Activated T-cell treated with anti-CD3 and anti-CD28 coated beads, Interleukin-2, amount 50 U/mL, for 72 hours (primary cell): ENCODE results near the gene BMP8B. TPM values are rescaled to one million over a fixed set of nuclear protein-coding genes. Genes with fewer than 3 reads are reported as not detected.
A peak's percentile ranks its signal among the peaks of the same experiment; 100 is the strongest.
"Not testable (repeated sequence)": the region's sequence is repeated elsewhere in the genome, so short reads cannot be mapped to it uniquely, and the experiment has no call there.

Source experiments
- ATAC-seq, 2 donors: fragments of 150-1000 bp; cut with Tn5 transposase; replicated peaks in 1 of 2; 2 replicates each; pipeline ENCODE4 v1.10.0; 2021; ENCODE audit warnings: moderate library complexity in 2 of 2, mild to moderate bottlenecking in 1 of 2
- DNase-seq, 2 donors: peaks; one replicate each; pipeline ENCODE4 v3.0.0; 2021 to 2022; ENCODE audit warnings: mixed read lengths in 1 of 2
- H3K27ac Mint-ChIP-seq: one replicate; pipeline ENCODE4 v1.8.0; 2022; ENCODE audit warnings: mild to moderate bottlenecking, moderate library complexity, mixed read lengths
- H3K27me3 Mint-ChIP-seq: one replicate; pipeline ENCODE4 v1.8.0; 2022; ENCODE audit warnings: low read depth, mixed read lengths
- H3K36me3 Mint-ChIP-seq, 2 donors: one replicate each; pipeline ENCODE4 v1.8.0; 2022; ENCODE audit warnings: mixed read lengths in 2 of 2, mild to moderate bottlenecking in 1 of 2; ENCODE audit not compliant: insufficient read depth in 2 of 2
- H3K4me1 Mint-ChIP-seq: one replicate; pipeline ENCODE4 v1.8.0; 2022; ENCODE audit warnings: low read depth, mixed read lengths
- H3K4me3 Mint-ChIP-seq, 2 donors: one replicate each; pipeline ENCODE4 v1.8.0; 2022; ENCODE audit warnings: mild to moderate bottlenecking in 2 of 2, mixed read lengths in 2 of 2, moderate library complexity in 2 of 2
- H3K9me3 Mint-ChIP-seq, 2 donors: one replicate each; pipeline ENCODE4 v1.8.0; 2022; ENCODE audit warnings: mixed read lengths in 2 of 2
- total RNA-seq, 2 donors: library from RNA; stranded (reverse); gene quantifications; one replicate each; pipeline ENCODE4 v1.2.3, GENCODE V29; 2022

The BMP8B gene
- total RNA-seq, 2 donors from 2014 or later: 0.69 to 1.5 TPM

DNA sequence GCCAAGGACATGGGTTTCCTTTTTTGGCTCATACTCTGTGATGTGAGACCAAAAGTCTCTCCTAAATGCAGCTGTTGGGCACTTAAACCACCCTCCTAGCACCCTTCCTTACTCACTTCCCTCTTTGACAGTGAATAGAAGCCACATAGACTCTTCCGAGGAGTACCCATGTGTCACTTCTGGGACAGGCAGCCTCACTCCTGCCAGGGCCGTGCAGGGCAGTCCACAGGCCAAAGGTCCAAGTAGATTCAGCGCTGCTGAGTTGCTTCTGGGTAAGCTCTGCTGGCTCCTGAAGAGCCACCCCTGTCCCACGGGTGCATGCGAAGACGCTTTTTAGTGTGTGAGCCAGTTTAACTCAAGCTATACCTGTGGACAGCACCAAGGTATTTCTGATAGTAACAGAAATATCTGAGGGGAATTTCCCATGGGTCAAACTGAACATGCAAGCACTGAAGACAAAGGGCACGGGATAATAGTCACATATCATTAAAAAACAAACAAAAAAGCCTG is 36.8 kb upstream of the BMP8B start:
- H3K27me3 Mint-ChIP-seq: peaks cover 17% of the 10 kb centered on the region
- H3K36me3 Mint-ChIP-seq: no peaks in the 10 kb centered on the region
- H3K4me1 Mint-ChIP-seq: no peaks in the 10 kb centered on the region
- no peak for DNase-seq
- ATAC-seq: no peak
- no peak overlapping the region for H3K4me3 Mint-ChIP-seq
- no peaks in the 10 kb centered on the region for H3K9me3 Mint-ChIP-seq
- H3K27ac Mint-ChIP-seq: no peak overlapping the region

DNA sequence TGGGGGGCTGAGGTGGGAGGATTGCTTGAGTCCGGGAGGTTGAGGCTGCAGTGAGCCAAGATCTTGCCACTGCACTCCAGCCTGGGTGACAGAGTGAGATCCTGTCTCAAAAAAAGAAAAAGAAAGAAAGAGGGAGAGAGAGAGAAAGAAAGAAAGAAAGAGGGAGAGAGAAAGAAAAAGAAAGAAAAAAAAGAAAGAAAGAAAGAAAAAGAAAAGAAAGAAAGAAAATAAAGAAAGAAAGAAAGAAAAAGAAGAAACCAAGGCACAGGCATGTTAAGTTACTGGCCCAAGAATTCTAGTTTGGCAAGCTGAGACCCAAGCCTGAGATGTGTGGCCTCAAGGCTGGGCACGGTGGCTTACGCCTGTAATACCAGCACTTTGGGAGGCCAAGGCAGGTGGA is 34.8 kb upstream of the BMP8B start:
- not testable (repeated sequence) for H3K36me3 Mint-ChIP-seq, DNase-seq, H3K27me3 Mint-ChIP-seq, ATAC-seq, H3K27ac Mint-ChIP-seq, H3K9me3 Mint-ChIP-seq, H3K4me3 Mint-ChIP-seq, H3K4me1 Mint-ChIP-seq

DNA sequence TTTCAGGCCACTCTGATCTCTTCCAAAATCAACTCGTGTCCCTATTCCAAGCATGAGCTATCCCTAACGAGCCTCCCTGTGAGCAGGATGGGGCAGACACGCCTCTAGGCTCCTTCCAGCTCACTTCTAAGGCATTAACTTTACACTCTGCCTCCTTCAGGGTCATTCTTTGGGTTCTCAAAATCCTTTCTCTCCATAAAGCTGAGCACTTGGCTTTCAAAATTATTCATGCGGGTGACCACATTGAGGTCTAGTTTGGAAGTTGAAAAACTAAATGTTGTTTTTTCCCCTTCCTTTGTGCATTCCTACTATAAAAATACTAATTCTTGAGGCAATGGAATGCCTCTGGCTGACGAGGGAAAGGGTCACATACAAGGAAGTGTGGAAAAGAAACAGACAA is 33.5 kb upstream of the BMP8B start:
- DNase-seq (no peak), ATAC-seq (no peak)
- Mint-ChIP-seq H3K4me3 (no peak overlapping the region), H3K27me3 (peaks cover 7% of the 10 kb centered on the region), H3K9me3 (no peaks in the 10 kb centered on the region), H3K4me1 (peaks cover 7% of the 10 kb centered on the region), H3K27ac (no peak overlapping the region), H3K36me3 (no peaks in the 10 kb centered on the region)

DNA sequence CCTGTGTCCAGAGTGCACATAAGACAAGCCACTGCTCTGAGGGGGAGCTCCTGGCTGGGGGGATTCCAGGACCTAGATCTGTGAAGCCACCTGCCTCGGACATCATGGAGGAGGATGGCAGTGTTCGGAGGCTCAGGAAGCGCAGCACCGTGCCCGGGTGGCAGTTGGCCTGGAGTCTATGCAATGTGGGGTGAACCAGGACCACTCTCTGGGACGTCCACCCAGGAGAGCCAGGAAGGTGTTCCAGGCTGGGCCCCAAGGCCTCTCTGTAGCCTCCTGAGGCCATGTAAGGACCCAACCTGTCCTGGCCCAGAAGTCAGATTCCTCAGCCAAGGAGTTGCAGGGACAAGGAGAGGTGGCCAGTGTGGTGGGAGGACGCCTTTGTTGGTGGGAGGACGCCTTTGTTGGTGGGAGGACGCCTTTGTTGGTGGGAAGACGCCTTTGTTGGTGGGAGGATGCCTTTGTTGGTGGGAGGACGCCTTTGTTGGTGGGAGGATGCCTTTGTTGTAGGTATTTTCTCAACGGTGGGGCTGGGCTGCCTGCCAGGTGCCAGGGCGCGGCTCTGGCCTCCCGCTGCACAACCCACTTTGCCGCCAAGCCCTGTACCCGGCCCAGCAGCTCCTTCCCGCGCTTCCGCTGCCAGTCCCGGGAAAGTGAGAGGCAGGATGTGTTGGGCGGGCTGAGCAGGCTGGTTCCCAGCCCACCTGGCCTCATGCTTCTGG is 30.6 kb upstream of the BMP8B start:
- Mint-ChIP-seq H3K4me3 (no peak overlapping the region), H3K27me3 (peaks cover 14% of the 10 kb centered on the region), H3K9me3 (no peaks in the 10 kb centered on the region), H3K27ac (no peak overlapping the region), H3K4me1 (peaks cover 17% of the 10 kb centered on the region), H3K36me3 (no peaks in the 10 kb centered on the region)
- DNase-seq (no peak), ATAC-seq (no peak)

DNA sequence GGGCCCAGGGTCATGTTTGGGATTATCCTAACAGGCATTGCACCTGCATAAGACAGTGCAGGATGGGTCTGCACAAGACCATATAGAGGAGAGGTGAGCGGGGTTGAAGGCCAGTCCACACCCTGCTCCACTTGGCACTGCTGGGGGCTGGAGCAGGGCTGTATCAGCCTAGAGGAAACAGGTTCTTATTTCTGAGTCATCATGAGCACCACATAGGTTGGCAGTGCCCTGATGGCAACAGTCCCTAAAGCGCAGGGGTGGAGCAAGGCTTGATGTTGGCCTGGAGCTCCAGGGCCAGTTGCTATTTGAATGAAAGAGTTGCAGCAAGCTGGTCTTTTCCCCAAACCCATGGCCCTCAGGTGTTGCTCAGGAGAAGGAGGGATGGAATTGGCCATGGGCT is 29.8 kb upstream of the BMP8B start:
- DNase-seq (no peak), ATAC-seq (no peak)
- H3K27me3 Mint-ChIP-seq: peaks cover 14% of the 10 kb centered on the region
- no peaks in the 10 kb centered on the region for H3K9me3 Mint-ChIP-seq
- peaks cover 17% of the 10 kb centered on the region for H3K4me1 Mint-ChIP-seq
- no peaks in the 10 kb centered on the region for H3K36me3 Mint-ChIP-seq
- H3K4me3 Mint-ChIP-seq: no peak overlapping the region
- no peak overlapping the region for H3K27ac Mint-ChIP-seq

DNA sequence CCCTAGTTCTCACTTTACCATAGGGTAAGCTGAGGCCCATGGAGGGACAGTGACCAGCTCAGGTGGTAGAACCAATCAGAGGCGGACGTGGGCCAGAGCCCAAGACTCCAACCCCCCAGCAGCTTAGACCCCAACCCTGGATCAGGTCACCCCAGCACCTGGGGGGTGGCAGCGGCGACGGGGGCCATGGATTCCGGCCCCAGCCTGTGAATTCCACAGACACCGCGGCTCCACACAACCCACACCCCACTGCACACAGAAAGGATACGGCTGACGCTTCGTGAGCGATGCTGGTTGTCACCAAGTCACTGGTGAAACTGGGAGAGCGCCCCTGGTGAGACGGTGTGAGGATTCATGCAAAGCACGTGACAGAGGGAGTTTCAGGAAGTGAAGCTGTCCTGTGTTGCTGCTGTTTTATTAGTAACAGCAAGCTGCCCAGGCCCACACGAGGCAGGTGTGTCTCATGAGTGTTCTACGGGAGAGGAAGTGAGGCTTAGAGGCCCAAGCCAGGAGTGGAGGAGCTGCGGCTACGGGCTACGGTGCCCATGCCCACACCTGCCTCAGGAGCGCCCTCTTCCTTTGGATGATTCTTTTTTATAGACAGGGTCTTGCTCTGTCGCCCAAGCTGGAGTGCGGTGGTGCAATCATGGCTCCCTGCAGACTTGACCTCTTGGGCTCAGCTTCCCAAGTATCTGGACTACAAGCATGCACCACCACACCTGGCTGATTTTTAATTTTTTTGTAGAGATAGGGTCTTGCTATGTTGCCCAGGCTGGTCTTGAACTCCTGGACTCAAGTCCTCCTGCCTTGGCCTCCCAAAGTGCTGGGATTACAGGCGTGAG is 28.6 kb upstream of the BMP8B start:
- Mint-ChIP-seq H3K4me1 (peaks cover 17% of the 10 kb centered on the region), H3K27me3 (peaks cover 11% of the 10 kb centered on the region), H3K4me3 (peak overlapping the region; percentile 52 to 69)
- not testable (repeated sequence) for H3K27ac Mint-ChIP-seq, H3K9me3 Mint-ChIP-seq, H3K36me3 Mint-ChIP-seq
- ATAC-seq (peak; percentile 90 to 91), DNase-seq (peak; percentile 49 to 76)

DNA sequence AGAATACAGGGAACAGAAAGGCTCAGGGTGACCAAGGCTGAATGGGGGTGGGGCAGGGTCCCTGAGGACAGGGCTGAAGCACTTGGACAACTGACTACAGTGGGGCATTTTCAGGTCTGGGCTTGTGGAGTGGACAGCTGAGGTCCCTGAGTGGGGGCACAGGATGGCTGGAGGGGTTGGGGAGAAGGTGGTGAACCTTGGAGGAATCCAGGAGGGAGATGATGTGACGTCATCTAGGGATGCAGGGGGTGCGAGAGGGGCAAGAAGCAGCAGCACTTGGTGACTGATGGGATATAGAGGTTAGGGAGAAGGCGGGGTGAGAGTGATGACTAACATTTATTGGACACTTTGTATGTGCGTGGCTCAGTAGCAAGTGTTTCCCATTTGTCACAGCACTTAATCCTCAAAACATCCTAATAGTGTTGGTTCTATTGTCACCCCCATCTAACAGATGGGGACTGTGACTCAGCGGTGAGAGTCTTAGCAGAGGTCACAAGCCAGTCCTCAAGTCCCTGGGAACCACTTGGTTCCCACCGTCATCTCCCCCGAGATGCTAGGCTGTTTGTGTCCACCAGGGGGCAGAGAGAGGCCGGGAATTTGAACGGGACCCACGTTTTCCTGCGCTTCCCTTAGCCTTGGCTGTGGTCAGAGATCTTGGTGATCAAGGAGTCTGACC is 27.9 kb upstream of the BMP8B start:
- Mint-ChIP-seq H3K4me1 (peaks cover 17% of the 10 kb centered on the region), H3K27me3 (peaks cover 7% of the 10 kb centered on the region), H3K36me3 (no peaks in the 10 kb centered on the region), H3K4me3 (peak overlapping the region; percentile 52 to 69), H3K9me3 (no peaks in the 10 kb centered on the region), H3K27ac (no peak overlapping the region)
- ATAC-seq (peak; percentile 59 to 66), DNase-seq (peak; percentile 14 to 74)

DNA sequence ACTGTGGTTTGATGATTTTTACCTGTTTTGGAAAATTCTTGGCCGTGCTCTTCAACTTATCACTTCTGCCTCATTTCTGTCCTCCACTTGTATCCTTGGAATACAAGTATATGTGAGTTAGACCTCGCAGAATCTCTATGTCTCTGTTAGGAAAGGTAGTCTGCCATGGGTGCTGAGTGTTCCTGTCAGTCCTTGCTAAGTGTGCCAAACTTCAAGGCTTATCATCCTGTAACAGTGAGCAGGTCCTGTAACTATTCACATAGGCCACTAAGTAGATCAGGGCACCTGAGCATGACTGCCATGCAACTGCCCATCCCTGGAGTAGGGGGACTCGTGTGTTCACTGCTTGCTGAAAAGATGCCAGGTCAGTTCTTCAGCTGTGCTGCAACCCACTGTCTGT is 24.2 kb upstream of the BMP8B start:
- Mint-ChIP-seq H3K27me3 (peaks cover 7% of the 10 kb centered on the region), H3K4me1 (peaks cover 17% of the 10 kb centered on the region), H3K36me3 (no peaks in the 10 kb centered on the region), H3K27ac (no peak overlapping the region), H3K4me3 (no peak overlapping the region), H3K9me3 (no peaks in the 10 kb centered on the region)
- DNase-seq: no peak
- ATAC-seq: no peak

DNA sequence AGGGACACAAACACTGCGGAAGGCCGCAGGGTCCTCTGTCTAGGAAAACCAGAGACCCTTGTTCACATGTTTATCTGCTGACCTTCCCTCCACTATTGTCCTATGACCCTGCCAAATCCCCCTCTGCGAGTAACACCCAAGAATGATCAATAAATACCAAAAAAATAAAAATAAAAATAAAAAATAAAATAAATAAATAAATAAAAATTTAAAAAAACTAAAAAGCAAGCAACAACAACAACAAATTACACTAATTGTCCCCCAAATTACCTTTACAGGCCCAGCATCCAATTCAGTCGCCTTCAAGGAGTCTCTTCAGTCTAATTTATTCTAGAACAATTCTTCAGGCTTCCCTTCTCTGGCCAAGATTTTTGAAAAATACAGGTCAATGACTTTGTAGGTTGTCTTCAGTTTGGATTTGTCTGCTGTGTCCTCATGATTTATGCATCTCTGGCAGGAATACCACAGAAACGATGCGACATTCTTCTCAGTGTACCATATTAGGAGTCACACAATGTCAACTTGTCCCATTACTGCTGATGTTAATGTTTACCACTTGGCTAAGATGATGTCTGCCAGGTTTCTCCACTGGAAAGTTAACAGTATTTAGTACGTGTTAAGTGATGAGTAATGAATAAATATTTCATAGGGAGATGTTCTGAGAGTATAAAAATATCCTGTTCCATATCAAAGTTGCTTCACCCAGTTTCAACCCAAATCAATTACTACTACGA is 20.3 kb upstream of the BMP8B start:
- Mint-ChIP-seq H3K36me3 (peaks cover 0 to 4% of the 10 kb centered on the region in 2 donors), H3K27ac (no peak overlapping the region), H3K4me1 (no peaks in the 10 kb centered on the region), H3K9me3 (peaks cover 2% of the 10 kb centered on the region in 2 donors), H3K27me3 (no peaks in the 10 kb centered on the region), H3K4me3 (no peak overlapping the region)
- ATAC-seq (no peak), DNase-seq (no peak)

DNA sequence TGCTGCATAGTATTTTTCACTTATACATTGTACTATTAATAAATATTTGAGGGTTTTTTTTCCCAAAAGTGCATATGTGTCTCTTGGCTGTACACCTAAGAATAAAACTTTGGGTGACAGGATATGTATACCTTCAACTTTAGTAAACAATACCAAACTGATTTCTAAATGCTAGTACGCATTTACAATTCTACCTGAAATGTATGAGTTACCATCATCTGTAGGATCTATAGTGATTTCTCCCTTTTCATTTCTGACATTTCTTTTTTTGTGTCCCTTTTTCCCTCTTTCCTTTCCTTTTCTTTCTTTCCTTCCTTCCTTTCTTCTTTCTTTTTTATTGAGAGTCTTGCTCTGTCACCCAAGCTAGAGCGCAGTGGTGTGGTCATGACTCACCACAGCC is 16.7 kb upstream of the BMP8B start:
- Mint-ChIP-seq H3K36me3 (peaks cover 0 to 4% of the 10 kb centered on the region in 2 donors), H3K27me3 (no peaks in the 10 kb centered on the region), H3K4me1 (no peaks in the 10 kb centered on the region), H3K9me3 (peaks cover 2% of the 10 kb centered on the region in 2 donors), H3K27ac (peak overlapping the region; percentile 1), H3K4me3 (no peak overlapping the region)
- no peak for DNase-seq
- no peak for ATAC-seq

DNA sequence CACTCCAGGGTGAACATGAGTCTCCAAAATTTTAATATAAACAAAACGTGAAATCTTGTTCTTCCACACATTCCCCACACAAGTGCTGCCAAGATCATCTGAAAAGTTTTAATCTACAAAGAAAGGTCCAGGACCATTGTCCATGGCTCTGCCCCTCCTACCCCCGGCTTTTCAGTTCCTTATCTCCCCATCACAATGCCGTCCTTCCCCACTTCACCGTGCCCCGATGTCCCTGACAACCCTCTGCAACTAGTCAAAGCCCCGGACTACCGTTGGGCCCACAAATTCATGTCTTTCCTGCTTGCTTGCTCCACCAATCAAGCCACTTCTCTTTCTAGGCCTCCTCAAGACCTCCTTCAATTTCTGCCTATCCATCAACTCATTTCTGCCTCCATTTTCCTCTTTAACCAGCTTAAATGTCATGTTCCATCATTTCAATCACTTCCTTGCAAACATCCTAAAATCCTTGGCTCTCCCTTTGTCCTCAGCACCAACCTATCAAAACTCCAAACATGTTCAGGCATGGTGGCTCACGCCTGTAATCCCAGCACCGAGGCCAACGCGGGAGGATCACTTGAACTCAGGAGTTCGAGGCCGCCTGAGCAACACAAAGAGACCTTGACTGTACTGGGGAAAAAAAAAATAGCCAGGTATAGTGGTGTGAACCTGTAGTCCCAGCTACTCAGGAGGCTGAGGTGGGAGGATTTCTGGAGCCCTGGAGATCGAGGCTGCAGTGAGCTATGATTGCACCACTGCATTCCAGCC is 14.0 kb upstream of the BMP8B start:
- H3K36me3 Mint-ChIP-seq: peaks cover 0 to 4% of the 10 kb centered on the region in 2 donors
- peaks cover 16% of the 10 kb centered on the region for H3K4me1 Mint-ChIP-seq
- no peak overlapping the region for H3K4me3 Mint-ChIP-seq
- DNase-seq (no peak), ATAC-seq (no peak)
- H3K27me3 Mint-ChIP-seq: no peaks in the 10 kb centered on the region
- peaks cover 2% of the 10 kb centered on the region in 2 donors for H3K9me3 Mint-ChIP-seq
- H3K27ac Mint-ChIP-seq: no peak overlapping the region

DNA sequence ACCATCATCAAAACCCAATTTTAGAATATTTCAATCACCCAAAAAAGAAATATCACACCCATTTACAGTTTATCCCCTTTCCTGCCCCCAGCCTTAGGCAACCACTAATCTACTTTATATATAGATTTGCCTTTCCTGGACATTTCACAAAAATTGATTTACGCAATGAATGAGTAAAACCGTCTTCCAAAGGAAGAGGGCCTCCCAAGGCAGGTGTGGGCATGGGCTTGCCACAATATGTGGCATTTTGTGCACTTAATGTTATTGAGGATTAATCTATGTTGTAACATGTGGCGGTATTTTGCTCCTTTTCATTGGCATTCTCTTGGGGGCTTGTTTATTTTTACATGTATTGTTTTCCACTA is 11.8 kb upstream of the BMP8B start:
- DNase-seq (no peak), ATAC-seq (no peak)
- Mint-ChIP-seq H3K4me3 (no peak overlapping the region), H3K9me3 (no peaks in the 10 kb centered on the region), H3K27me3 (no peaks in the 10 kb centered on the region), H3K27ac (no peak overlapping the region), H3K36me3 (peaks cover 0 to under 1% of the 10 kb centered on the region in 2 donors), H3K4me1 (peaks cover 16% of the 10 kb centered on the region)
